Stomach smooth muscle (tissue), 2 donors: ENCODE results near the gene HGD.
A peak's percentile ranks its signal among the peaks of the same experiment; 100 is the strongest.
"Not testable (repeated sequence)": the region's sequence is repeated elsewhere in the genome, so short reads cannot be mapped to it uniquely, and the experiment has no call there.

Experiments
- H3K27ac ChIP-seq: one replicate; pipeline ENCODE4 v1.7.0; 2013; ENCODE audit warnings: mild to moderate bottlenecking, low read length, inconsistent platforms
- H3K27me3 ChIP-seq, 2 donors: one replicate each; pipeline ENCODE4 v1.7.0; 2013; ENCODE audit warnings: low read length in 2 of 2; ENCODE audit not compliant: insufficient read depth in 2 of 2, control insufficient read depth in 1 of 2
- H3K36me3 ChIP-seq, 2 donors: one replicate each; pipeline ENCODE4 v1.7.0; 2013; ENCODE audit warnings: low read length in 2 of 2; ENCODE audit not compliant: control insufficient read depth in 2 of 2, insufficient read depth in 2 of 2
- H3K4me1 ChIP-seq: one replicate; pipeline ENCODE4 v1.7.0; 2013; ENCODE audit warnings: low read length; ENCODE audit not compliant: control insufficient read depth, insufficient read depth
- H3K4me3 ChIP-seq, 2 donors: one replicate each; pipeline ENCODE4 v1.7.0; 2013; ENCODE audit warnings: low read length in 2 of 2
- H3K9ac ChIP-seq, 2 donors: one replicate each; pipeline ENCODE4 v1.7.0; 2013; ENCODE audit warnings: low read length in 2 of 2, mild to moderate bottlenecking in 1 of 2
- H3K9me3 ChIP-seq, 2 donors: one replicate each; pipeline ENCODE4 v1.7.0; 2013; ENCODE audit warnings: low read length in 2 of 2; ENCODE audit not compliant: control insufficient read depth in 2 of 2
- donor health status: healthy.
- donor health status: Pancreatic carcinoma.

HGD gene, protein sequence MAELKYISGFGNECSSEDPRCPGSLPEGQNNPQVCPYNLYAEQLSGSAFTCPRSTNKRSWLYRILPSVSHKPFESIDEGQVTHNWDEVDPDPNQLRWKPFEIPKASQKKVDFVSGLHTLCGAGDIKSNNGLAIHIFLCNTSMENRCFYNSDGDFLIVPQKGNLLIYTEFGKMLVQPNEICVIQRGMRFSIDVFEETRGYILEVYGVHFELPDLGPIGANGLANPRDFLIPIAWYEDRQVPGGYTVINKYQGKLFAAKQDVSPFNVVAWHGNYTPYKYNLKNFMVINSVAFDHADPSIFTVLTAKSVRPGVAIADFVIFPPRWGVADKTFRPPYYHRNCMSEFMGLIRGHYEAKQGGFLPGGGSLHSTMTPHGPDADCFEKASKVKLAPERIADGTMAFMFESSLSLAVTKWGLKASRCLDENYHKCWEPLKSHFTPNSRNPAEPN

DNA sequence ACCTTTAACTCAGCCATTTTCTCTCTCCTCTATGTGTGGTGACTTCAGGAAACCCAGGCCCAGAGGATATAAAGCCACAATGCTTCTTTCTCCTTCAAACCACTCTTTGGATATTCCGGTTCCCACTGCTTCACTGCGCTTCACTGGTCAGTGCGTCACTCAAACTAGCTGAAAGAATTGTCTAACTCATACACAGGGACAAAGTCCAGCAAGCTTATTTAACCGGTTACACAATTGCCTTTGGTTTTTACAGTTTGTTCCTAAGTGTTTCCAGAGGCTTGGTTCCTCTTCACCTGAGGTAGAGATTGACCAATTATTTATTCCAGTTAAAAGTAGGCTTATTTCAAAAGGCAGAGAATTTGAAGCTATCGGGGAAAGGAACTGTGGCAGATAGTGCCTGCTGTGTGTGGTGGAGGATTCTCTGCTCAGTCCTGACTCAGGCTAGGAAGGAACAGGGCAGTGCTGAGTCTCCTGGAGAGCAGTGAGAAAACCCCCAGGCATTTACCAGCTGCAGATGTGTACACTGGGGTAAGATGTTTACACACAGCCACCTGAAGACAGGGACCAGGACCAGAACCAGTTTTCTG lies at the start of gene HGD:
TSS of gene HGD (minus strand) at position 145 of the 587 bp plus-strand sequence. CDS start at position 17, 128 bp downstream.
- no peak within 1 kb of the TSS for H3K4me3 ChIP-seq
- H3K27ac ChIP-seq: no peak within 1 kb of the TSS
- no peaks in the 10 kb centered on the region for H3K9me3 ChIP-seq

DNA sequence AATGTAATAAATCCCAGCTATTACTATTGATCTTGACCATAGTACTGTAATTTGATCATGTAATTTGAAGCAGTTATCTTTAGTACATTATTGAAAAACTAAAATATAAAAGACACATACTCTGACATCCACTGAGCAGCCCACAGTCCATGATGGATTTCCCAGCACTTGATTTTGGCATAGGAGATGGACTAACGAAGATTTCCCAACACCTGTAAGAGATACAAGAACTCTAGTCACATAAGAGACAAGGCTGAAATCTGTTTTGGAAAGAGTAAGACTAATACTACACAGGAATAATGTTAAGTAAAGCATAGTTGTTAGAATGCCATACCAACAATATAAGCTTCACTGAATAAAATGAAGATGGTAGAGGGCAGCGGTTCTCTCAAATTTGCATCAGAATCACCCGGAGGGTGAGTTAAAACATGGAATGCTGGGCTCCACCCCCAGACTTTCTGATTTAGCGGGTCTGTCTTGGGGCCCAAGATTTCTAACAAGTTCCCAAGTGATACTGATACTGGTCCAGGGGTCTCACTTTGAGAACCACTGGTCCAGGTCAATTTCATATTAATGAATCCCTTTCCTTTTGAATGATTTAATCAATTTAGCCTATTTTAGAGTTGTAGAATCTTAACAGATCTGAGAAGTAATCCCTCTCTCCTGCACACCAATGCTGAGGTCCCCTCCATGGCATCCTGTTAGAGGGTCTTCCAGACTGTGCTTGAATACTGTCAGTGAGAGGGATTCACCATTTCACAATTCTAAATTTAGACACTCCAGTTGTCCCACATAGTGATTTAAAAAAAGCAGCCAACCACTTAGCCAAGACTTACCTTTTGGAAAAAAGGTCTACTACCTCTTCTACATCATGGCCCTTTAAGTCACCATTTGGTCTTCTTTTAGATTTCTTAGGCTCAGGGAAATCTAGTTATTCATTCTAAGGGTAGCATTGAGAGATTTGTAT lies 48.8 kb upstream of the HGD start:
- Histone ChIP-seq H3K9me3 (no peaks in the 10 kb centered on the region), H3K4me1 (no peaks in the 10 kb centered on the region), H3K4me3 (no peak overlapping the region)

More for the DNA sequence above, at the start of gene HGD:
- Histone ChIP-seq H3K4me1 (peaks cover 8% of the 10 kb centered on the region), H3K9ac (no peak within 1 kb of the TSS), H3K36me3 (peaks cover 0 to 3% of the 10 kb centered on the region in 2 donors), H3K27me3 (no peaks in the 10 kb centered on the region)

DNA sequence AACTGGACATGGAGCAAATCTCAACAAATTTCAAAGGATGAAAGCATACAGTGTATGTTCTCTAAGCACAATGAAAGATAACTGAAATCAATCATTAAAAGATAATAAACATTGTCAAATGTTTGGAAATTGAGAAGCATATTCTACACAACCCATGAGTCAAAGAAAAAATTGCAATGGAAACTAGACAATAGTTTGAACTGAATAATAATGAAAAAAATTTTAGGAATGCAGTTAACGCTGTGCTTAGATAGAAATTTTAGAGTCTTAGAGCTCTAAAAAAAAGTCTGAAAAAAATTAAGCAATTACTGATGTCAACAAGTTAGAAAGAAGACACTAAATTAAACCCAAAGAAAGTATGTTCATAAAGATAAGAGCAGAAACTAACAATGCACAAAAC lies 44.8 kb upstream of the HGD start:
- Histone ChIP-seq H3K27ac (no peak overlapping the region), H3K9me3 (no peaks in the 10 kb centered on the region), H3K9ac (no peak overlapping the region), H3K27me3 (no peaks in the 10 kb centered on the region), H3K36me3 (no peaks in the 10 kb centered on the region), H3K4me3 (no peak overlapping the region), H3K4me1 (no peaks in the 10 kb centered on the region)

More for the DNA sequence above, 48.8 kb upstream of the HGD start:
- H3K27ac ChIP-seq: no peak overlapping the region
- H3K27me3 ChIP-seq: no peaks in the 10 kb centered on the region
- no peak overlapping the region for H3K9ac ChIP-seq
- H3K36me3 ChIP-seq: no peaks in the 10 kb centered on the region

DNA sequence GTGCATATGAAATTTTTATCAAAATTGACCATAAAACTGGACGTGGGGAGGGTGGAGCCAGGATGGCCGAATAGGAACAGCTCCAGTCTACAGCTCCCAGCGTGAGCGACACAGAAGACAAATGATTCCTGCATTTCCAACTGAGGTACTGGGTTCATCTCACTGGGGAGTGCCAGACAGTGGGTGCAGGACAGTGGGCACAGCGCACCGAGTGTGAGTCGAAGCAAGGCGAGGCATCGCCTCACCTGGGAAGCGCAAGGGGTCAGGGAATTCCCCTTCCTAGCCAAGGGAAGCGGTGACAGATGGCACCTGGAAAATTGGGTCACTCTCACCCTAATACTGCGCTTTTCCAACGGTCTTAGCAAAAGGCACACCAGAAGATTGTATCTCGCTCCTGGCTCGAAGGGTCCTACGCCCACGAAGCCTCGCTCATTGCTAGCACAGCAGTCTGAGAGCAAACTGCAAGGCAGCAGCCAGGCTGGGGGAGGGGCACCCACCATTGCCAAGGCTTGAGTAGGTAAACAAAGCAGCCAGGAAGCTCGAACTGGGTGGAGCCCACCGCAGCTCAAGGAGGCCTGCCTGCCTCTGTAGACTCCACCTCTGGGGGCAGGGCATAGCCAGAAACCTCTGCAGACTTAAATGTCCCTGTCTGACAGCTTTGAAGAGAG lies 37.3 kb upstream of the HGD start:
- H3K27ac ChIP-seq: not testable (repeated sequence)

DNA sequence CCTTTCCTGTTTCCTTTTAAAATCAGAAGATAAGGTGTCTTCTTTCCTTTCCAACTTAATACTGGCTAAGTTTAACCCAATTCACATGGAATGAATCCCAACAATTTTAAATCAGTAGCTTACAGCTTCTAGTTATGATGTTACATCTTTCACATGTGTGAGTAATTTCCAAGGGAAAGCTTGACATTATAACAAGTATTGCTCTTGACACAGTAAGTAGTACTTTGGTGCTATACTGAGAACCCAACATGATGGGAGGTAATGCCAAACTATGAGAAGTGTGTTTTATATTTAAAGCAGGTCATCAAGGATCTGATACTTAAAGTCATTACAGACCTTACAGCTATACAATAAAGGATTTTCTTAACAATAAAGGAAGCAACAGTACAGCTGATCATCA lies 31.2 kb upstream of the HGD start:
- H3K9me3 ChIP-seq: no peaks in the 10 kb centered on the region
- no peaks in the 10 kb centered on the region for H3K4me1 ChIP-seq
- no peaks in the 10 kb centered on the region for H3K36me3 ChIP-seq
- no peak overlapping the region for H3K9ac ChIP-seq
- no peak overlapping the region for H3K4me3 ChIP-seq
- H3K27ac ChIP-seq: no peak overlapping the region
- no peaks in the 10 kb centered on the region for H3K27me3 ChIP-seq

More for the DNA sequence above, 37.3 kb upstream of the HGD start:
- not testable (repeated sequence) for H3K4me1 ChIP-seq, H3K27me3 ChIP-seq, H3K36me3 ChIP-seq, H3K9me3 ChIP-seq, H3K9ac ChIP-seq
- H3K4me3 ChIP-seq: peak overlapping the region; percentile 42 to 44

DNA sequence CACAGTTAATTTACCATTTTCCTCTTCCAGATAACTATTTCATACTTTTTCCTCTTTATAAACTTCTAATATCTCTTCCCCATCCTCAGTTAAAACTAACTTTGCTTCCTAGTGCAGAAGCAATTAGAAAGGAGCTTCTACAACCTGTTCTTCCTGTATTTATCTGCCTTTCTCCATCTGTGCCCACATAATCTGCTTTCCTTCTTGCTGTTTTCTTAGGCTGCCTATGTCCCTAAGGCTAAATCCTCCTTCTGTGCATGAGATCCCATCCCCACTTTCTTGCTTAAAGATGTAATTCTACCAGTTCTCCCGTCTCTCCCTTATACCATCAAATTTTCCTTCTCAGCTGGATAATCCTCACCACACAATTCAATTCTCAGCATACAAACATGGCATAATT lies 28.3 kb upstream of the HGD start:
- no peak overlapping the region for H3K9ac ChIP-seq
- no peaks in the 10 kb centered on the region for H3K9me3 ChIP-seq
- no peak overlapping the region for H3K4me3 ChIP-seq

DNA sequence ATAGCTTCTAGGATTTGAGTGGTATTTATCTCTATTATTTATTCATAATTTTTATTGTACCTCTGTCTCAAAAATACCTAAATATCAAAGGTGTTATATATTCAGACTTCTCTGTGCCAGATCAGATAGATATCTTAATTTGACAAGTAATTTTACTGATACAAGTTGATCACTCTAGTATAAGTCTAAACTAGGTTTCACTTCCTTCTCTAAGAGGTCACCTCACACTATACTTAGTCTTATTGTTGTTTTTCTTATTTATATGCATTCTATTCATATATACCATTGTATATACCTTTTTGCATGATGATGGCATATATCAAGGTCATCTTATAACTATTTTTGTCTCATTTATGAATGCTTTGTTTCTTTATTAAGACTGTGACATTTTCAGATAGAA lies 26.4 kb upstream of the HGD start:
- H3K4me3 ChIP-seq: no peak overlapping the region
- H3K4me1 ChIP-seq: no peaks in the 10 kb centered on the region
- H3K9me3 ChIP-seq: no peaks in the 10 kb centered on the region
- no peaks in the 10 kb centered on the region for H3K27me3 ChIP-seq
- H3K9ac ChIP-seq: no peak overlapping the region
- no peak overlapping the region for H3K27ac ChIP-seq
- peaks cover 0 to 8% of the 10 kb centered on the region in 2 donors for H3K36me3 ChIP-seq

More for the DNA sequence above, 28.3 kb upstream of the HGD start:
- Histone ChIP-seq H3K36me3 (peaks cover 0 to under 1% of the 10 kb centered on the region in 2 donors), H3K4me1 (no peaks in the 10 kb centered on the region), H3K27me3 (no peaks in the 10 kb centered on the region), H3K27ac (no peak overlapping the region)

DNA sequence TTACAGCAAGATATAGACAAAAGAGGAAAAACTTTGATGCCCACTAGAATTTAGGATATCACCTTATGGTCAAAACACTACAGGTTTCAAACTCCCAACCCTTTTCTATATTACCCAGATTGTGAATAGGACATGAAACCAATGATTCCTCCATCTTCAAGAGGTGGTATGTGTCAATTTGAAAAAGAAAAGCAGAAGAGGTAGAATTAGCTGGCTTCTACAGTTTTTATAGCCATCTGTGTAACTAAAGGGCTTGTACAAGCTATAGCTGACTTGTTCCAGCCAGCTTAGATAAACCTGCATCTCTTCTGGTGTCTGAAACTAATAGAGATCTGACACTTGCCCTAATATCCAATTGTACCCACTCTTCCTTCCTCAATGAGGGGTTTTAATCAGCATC lies 24.9 kb upstream of the HGD start:
- no peak overlapping the region for H3K27ac ChIP-seq
- no peaks in the 10 kb centered on the region for H3K4me1 ChIP-seq
- no peak overlapping the region for H3K9ac ChIP-seq
- peaks cover 0 to 8% of the 10 kb centered on the region in 2 donors for H3K36me3 ChIP-seq
- H3K27me3 ChIP-seq: no peaks in the 10 kb centered on the region
- no peak overlapping the region for H3K4me3 ChIP-seq
- no peaks in the 10 kb centered on the region for H3K9me3 ChIP-seq

DNA sequence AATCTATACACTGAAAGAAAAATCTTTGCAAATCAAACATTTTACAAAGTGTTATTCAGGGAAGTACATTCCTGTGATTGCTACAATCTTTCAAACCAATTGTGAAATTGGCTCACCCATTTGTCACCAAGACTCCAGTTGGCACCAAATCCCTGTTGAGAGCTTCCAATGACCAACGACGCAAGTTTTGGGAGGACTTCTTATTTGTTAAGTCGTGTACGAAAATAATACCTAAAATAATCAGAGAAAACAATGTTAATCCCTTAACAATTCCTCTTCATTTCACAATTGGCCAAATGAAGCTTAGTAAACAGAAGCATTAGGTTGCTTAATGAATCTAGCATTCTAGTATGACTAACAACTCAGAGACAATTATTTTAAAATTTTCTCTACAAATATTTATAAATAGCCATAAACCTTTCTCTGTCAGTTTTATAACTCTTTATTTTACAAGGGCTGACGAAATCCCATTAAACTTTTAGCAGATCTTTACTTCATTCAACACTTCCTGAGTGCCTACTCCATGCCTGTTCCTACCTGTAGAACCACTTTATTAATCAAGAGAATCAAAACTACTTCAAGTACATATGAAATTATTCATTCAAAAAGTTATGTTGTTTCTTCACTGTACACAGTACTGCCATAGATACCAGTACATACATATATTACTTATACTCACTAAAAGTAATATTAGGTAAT lies 24.0 kb upstream of the HGD start:
- H3K4me3 ChIP-seq: no peak overlapping the region
- H3K9ac ChIP-seq: no peak overlapping the region
- no peaks in the 10 kb centered on the region for H3K27me3 ChIP-seq
- H3K4me1 ChIP-seq: no peaks in the 10 kb centered on the region
- H3K9me3 ChIP-seq: no peaks in the 10 kb centered on the region
- peaks cover 0 to 8% of the 10 kb centered on the region in 2 donors for H3K36me3 ChIP-seq
- H3K27ac ChIP-seq: no peak overlapping the region
